ENCODE data around the gene CLCN5.

CLCN5 gene

GRCh38 chrX:49930039-49930438 lies 7.6 kb downstream of the CLCN5 start:
- in situ Hi-C loops (cut with MboI; ENCODE audit: low sequenced_read_pairs), result no loop called here

DNA sequence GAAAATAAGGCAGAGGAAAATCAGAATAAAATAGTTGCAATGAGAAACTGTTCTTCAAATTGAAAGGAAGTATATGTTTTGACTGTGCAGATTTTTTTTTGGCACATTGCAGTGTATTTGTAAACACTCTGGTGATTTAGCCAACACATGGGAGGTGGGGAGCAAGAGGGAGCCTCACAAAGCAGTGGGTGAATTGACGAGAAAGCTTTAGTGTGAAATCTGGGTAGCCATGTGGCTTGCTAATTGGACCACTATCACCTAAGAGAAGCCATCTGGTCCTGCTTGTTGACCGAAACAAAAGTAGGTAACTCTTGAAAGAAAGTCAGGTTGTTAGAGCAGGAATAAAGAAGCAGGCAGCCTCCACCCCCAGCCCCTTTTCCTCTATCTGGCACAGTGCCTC lies 10.4 kb downstream of the CLCN5 start:
- in situ Hi-C loops (cut with MboI; ENCODE audit: low sequenced_read_pairs), result no loop called here

GRCh38 chrX:49934148-49934547 lies 11.8 kb downstream of the CLCN5 start:
- in situ Hi-C loops (cut with MboI; ENCODE audit: low sequenced_read_pairs), result no loop called here

DNA sequence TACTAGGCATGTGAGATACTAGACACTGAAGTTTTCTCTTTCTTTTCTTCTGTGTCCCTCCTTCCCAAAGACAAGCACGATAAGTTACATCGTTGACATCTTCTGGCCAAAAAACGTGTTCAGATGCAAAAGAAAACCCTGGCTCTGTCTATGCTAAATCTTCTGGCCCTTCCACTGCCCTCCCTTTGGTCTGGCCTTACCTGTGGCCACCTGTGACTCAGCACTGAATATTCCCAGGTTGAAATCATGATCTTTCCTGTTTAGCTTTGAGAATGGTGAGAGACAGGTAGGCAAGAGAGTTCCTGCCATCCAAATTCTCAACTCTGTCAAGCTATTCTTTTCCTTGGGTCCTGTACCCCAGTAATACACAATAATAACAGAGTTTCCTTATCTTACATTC lies 12.3 kb downstream of the CLCN5 start:
- in situ Hi-C loops (cut with MboI; ENCODE audit: low sequenced_read_pairs), result no loop called here

DNA sequence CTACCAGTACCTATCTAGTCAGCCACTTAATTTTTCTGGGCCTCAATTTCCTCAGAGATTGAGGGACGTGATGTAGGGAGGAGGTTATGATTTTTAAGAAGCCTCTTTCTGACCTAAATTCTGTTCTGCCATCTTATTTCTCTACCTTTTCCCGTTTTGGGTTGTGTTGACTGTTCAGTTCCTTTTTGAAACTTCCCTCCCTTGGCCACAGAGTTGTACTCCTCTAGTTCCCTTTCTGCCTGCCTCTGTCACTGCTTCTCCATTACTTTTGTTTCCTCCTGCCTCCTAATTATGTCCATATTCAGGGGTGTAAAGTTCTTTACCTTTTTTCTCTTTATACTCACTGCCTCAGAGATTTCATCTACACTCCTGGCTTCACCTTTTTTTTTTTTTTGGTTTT lies 25.4 kb downstream of the CLCN5 start:
- in situ Hi-C loops (cut with MboI; ENCODE audit: low sequenced_read_pairs), result no loop called here

GRCh38 chrX:49949961-49950360 lies 27.6 kb downstream of the CLCN5 start:
- in situ Hi-C loops (cut with MboI; ENCODE audit: low sequenced_read_pairs), result no loop called here

- in situ Hi-C loops (cut with MboI; ENCODE audit: low sequenced_read_pairs), result no loop called here
Observed at GRCh38 chrX:49951524-49952193, 29.3 kb downstream of the CLCN5 start.

DNA sequence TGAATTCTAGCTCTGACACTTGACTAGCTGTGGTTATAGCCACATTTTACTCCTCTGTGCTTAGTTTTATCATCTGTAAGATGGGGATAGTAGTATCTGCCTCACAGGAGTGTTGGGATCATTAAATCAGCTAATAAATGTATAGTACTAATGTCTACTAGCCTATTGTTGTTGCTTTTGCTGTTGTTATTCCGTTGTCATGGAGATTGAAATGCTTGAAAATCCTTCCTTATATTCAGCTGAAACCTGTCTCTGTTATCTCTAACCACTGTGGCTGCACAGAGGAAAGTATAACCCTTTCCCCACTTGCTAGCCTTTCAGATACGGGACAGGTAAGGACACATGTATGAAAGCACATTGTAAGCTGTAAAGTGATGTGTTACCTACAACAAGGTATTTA lies 33.9 kb downstream of the CLCN5 start:
- in situ Hi-C loops (cut with MboI; ENCODE audit: low sequenced_read_pairs), result no loop called here

GRCh38 chrX:49958727-49959485 lies 36.5 kb downstream of the CLCN5 start:
- in situ Hi-C loops (cut with MboI; ENCODE audit: low sequenced_read_pairs), result no loop called here

DNA sequence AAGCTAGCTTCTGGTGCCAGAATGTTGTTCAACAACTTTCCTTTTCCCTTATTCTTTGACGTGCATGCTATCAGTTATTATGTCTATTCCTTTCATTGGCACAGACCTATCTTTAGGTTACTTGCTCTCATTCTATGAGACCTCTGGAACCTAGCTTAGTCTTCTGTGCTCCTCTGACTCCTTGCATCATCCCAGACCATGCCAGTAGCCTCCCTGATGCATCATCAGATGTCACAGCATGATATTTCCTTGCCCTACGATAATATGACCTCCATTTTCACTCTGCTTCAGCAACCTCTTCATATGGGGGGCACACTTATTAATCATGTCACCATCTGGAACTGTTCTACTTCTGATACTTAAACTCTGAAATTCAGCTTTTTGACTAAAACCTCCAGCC lies 37.2 kb downstream of the CLCN5 start:
- in situ Hi-C loops (cut with MboI; ENCODE audit: low sequenced_read_pairs), result no loop called here

GRCh38 chrX:49960061-49960460 lies 37.7 kb downstream of the CLCN5 start:
- in situ Hi-C loops (cut with MboI; ENCODE audit: low sequenced_read_pairs), result no loop called here

DNA sequence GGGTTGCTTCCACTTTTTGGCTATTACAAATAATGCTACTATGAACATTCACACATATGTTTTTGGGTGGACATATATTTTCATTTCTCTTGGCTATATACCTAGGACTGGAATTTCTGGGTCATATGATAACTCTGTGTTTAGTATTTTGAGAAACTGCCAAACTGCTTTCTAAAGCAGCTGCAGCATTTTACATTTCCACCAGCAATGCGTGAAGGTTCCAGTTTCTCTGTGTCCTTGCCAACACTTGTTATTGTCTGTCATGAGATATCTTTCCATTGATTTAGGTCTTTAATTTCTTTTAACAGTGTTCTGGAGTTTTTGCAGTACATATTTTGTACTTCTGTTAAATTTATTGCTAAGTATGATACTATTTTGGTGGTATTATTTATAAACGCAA lies 48.3 kb downstream of the CLCN5 start:
- in situ Hi-C loops (cut with MboI; ENCODE audit: low sequenced_read_pairs), result no loop called here

DNA sequence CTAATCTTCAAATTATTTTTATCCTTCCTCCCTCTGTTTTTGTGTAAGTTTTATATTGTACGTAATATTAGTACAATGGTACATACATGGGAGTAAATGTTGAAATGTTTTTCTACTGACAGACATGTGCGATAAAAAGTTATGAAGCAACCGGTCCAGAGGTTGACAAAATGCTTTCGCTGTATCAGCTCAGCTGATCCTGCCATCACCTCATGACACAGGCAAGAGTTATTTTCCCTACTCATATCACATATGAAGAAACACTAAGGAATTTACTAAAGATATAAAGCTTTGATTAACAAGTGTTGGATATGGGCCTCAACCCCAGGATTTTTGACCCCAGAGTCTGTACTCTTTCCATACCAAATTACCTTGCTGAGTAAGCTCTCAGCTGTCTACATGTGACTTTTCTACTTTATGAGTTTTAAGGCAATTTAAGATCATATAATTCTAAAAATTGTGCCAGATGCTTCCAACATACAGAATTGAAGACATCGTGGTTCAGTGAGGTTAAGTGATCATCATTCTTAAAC lies 50.0 kb downstream of the CLCN5 start:
- in situ Hi-C loops (cut with MboI; ENCODE audit: low sequenced_read_pairs), result no loop called here

DNA sequence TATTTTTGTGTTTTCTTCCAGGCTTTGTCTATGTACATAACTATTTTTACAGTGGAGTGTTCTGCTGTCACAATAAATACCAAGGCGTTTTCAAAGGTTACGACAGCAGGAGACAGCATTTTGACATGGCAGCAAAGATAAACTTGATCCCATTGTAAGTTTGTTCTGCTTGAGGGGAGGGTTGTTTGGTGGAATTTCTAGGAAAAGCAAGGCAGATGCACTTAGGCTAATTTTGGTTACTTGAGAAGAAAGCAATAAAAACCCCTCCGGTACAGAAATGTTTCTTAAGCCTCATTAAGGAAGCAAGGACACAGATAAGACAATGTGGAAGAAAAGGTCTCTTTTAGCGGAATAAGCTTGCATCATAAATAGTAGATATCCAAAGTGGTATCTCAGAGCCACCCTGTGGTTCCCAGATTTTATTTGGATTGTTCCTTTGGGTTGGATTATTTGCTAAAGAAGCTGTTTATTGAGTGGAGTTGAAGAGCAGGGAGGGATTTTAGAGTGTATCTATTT lies 54.3 kb downstream of the CLCN5 start:
- in situ Hi-C loops (cut with MboI; ENCODE audit: low sequenced_read_pairs), result no loop called here

GRCh38 chrX:49977319-49978090 lies 55.1 kb downstream of the CLCN5 start:
- in situ Hi-C loops (cut with MboI; ENCODE audit: low sequenced_read_pairs), result no loop called here

DNA sequence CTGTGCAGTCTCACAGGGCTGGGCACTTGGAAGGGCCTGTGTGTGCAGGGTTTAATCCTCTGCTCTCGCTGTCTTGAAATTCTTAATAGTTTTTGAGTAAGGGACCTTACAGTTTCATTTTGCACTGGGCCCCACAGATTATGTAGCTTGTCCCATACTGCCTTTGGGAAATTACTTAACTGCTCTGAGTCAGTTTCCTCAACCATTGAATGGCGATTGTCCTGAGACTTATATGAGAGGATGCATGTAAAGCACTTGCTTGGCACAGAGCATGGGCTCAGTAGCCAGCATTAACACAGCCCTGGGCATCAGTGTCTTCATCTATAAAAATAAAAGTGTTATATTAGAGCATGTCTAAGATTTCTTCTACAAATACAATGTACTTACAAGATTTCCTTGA lies 55.8 kb downstream of the CLCN5 start:
- in situ Hi-C loops (cut with MboI; ENCODE audit: low sequenced_read_pairs), result no loop called here

GRCh38 chrX:49986058-49986457 lies 63.7 kb downstream of the CLCN5 start:
- in situ Hi-C loops (cut with MboI; ENCODE audit: low sequenced_read_pairs), result no loop called here

GRCh38 chrX:49987651-49988050 lies 65.3 kb downstream of the CLCN5 start:
- in situ Hi-C loops (cut with MboI; ENCODE audit: low sequenced_read_pairs), result no loop called here

GRCh38 chrX:49988143-49988542 lies 65.7 kb downstream of the CLCN5 start:
- in situ Hi-C loops (cut with MboI; ENCODE audit: low sequenced_read_pairs), result no loop called here

GRCh38 chrX:49991758-49992157 lies 69.4 kb downstream of the CLCN5 start:
- in situ Hi-C loops (cut with MboI; ENCODE audit: low sequenced_read_pairs), result no loop called here

DNA sequence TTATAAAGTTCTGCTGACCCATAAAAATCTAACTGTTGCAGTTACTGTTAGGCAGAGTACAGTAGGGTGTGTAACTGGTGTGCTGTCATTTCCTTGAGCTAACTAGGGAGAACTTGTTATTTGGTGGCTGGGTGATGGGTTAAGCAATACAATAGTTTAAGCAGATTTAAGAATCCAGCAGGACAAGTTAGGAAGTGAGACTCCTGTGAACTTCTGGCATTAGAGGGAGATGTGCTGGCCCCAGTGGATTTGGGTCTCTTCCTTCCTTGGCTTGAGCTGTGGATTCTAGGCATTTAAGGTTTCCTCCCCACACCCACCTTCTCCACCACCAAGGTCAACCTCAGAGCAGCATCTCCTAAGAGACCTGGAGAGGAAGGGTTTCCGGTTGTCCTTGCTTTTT lies 70.5 kb downstream of the CLCN5 start:
- in situ Hi-C loops (cut with MboI; ENCODE audit: low sequenced_read_pairs), result no loop called here

Data from HL-60/S4 (cell line).